ENCODE data around the gene FST. TPM values are rescaled to one million over a fixed set of nuclear protein-coding genes. Genes with fewer than 3 reads are reported as not detected.

Gene FST
- total and polyA plus RNA-seq, 2 donors from 2014 or later, result 0.45 to 2.7 TPM

DNA sequence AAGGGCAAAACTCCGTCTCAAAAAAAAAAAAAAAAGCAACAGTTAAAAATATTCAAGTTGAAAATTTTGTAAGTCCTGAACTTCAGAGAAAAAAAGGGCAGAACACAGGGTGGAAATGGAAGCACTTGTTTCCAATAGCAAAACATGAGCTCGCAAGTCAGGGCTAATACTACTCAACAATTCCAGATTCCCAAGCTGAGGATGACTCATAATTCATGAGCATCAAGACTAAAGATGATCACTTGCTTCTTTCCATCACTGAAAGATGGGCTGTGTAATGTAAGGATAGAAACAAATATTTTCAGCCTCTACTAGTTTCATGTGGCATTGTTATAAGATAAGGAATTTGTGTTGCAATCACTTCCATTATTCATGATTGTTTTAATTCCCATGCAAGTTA is 33.5 kb upstream of the FST start:
- FAIRE-seq, result no peak
- TF ChIP-seq, protein P1, sequence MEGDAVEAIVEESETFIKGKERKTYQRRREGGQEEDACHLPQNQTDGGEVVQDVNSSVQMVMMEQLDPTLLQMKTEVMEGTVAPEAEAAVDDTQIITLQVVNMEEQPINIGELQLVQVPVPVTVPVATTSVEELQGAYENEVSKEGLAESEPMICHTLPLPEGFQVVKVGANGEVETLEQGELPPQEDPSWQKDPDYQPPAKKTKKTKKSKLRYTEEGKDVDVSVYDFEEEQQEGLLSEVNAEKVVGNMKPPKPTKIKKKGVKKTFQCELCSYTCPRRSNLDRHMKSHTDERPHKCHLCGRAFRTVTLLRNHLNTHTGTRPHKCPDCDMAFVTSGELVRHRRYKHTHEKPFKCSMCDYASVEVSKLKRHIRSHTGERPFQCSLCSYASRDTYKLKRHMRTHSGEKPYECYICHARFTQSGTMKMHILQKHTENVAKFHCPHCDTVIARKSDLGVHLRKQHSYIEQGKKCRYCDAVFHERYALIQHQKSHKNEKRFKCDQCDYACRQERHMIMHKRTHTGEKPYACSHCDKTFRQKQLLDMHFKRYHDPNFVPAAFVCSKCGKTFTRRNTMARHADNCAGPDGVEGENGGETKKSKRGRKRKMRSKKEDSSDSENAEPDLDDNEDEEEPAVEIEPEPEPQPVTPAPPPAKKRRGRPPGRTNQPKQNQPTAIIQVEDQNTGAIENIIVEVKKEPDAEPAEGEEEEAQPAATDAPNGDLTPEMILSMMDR (IDR thresholded peaks at IDR 0.05; ENCODE audit: borderline replicate concordance, extremely low read depth, insufficient read depth), result no peak
- H3K36me3 ChIP-seq (ENCODE audit: control insufficient read depth in 2 of 3, insufficient read depth in 3 of 3, low read length in 3 of 3), result no peaks in the 10 kb centered on the region
- no peaks in the 10 kb centered on the region for H3K27me3 ChIP-seq (ENCODE audit: control insufficient read depth, insufficient read depth, low read length)
- no peaks in the 10 kb centered on the region for H3K9me3 ChIP-seq (ENCODE audit: control insufficient read depth in 2 of 3, insufficient read depth in 1 of 3, low read length in 3 of 3)
- H3K4me3 ChIP-seq (ENCODE audit: low read length in 3 of 3), result no peak overlapping the region
- no peak overlapping the region for H3K27ac ChIP-seq (ENCODE audit: low read depth in 2 of 2, low read length in 2 of 2)
- no peak for DNase-seq
- H3K4me1 ChIP-seq (ENCODE audit: control insufficient read depth in 2 of 3, insufficient read depth in 2 of 3, low read depth in 1 of 3, low read length in 3 of 3), result no peaks in the 10 kb centered on the region
- intact Hi-C loops (cut with DNase I), result no loop called here
- H3K9ac ChIP-seq (ENCODE audit: low read length in 3 of 3), result no peak overlapping the region

DNA sequence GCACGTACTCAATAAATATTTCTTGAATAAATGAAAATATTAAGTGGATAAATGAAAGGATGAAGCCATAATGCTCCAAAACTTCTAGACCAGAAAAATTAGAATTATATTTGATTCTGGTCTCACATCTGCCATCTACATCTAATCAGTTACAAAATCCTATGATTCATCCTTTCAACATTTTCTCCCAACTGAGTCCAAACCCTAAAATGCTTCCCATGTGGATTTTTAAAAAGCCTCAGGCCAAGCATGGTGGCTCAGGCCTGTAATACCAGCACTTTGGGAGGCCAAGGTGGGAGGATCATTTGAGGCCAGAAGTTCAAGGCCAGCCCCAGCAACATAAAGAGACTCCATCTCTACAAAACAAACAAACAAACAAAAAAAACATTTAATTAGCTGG is 31.6 kb upstream of the FST start:
- Histone ChIP-seq H3K27ac (ENCODE audit: low read depth in 2 of 2, low read length in 2 of 2) (no peak overlapping the region), H3K4me3 (ENCODE audit: low read length in 3 of 3) (no peak overlapping the region), H3K9ac (ENCODE audit: low read length in 3 of 3) (no peak overlapping the region), H3K4me1 (ENCODE audit: control insufficient read depth in 2 of 3, insufficient read depth in 2 of 3, low read depth in 1 of 3, low read length in 3 of 3) (no peaks in the 10 kb centered on the region), H3K36me3 (ENCODE audit: control insufficient read depth in 2 of 3, insufficient read depth in 3 of 3, low read length in 3 of 3) (no peaks in the 10 kb centered on the region), H3K9me3 (ENCODE audit: control insufficient read depth in 2 of 3, insufficient read depth in 1 of 3, low read length in 3 of 3) (no peaks in the 10 kb centered on the region), H3K27me3 (ENCODE audit: control insufficient read depth, insufficient read depth, low read length) (no peaks in the 10 kb centered on the region)
- DNase-seq (no peak), FAIRE-seq (no peak)
- TF ChIP-seq, protein P1 (IDR thresholded peaks at IDR 0.05; ENCODE audit: borderline replicate concordance, extremely low read depth, insufficient read depth), result no peak
- intact Hi-C loops (cut with DNase I), result no loop called here

DNA sequence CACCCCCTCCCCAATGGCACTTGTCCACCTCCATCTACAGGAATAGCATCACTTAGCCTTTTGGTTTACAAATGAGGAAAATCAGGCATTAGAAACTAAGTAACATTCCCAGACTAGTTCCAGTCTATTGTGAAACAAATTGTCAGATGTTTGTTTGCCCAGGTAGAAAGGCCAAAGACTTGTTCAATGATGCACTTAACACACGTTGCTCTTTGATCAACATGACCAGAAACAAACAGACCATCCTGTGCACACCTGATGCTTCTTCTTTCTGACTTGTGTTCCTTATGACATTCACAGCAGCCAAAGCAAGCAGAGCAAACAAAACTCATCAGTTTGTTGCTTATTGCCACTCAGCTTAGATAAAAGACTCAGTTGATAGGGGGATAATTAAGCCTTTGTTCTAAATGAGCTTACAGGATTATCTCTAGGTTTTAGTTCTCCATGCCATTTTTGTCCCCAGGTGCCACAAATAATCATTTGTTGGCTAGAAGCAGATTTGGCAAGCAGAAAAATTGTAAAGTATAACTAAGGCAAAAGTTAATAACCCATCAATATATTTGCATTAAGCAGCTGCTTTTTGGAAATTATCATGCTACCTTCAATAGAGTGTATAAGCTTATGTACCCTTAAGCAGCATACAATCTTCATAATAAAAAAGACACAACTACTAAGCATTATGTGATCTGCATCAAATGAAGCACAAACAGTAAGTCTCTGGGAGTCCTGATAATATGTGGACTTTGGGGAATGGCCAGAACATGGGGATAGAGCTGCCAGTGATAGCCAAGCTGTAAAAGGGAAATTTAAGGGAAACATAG is 26.3 kb upstream of the FST start:
- Histone ChIP-seq H3K27ac (ENCODE audit: low read depth in 2 of 2, low read length in 2 of 2) (no peak overlapping the region), H3K36me3 (ENCODE audit: control insufficient read depth in 2 of 3, insufficient read depth in 3 of 3, low read length in 3 of 3) (no peaks in the 10 kb centered on the region), H3K9me3 (ENCODE audit: control insufficient read depth in 2 of 3, insufficient read depth in 1 of 3, low read length in 3 of 3) (no peaks in the 10 kb centered on the region), H3K4me3 (ENCODE audit: low read length in 3 of 3) (no peak overlapping the region), H3K27me3 (ENCODE audit: control insufficient read depth, insufficient read depth, low read length) (no peaks in the 10 kb centered on the region), H3K4me1 (ENCODE audit: control insufficient read depth in 2 of 3, insufficient read depth in 2 of 3, low read depth in 1 of 3, low read length in 3 of 3) (no peaks in the 10 kb centered on the region), H3K9ac (ENCODE audit: low read length in 3 of 3) (no peak overlapping the region)
- TF ChIP-seq, protein P1 (IDR thresholded peaks at IDR 0.05; ENCODE audit: borderline replicate concordance, extremely low read depth, insufficient read depth), result no peak
- DNase-seq, result no peak
- intact Hi-C loops (cut with DNase I), result no loop called here
- FAIRE-seq, result no peak

DNA sequence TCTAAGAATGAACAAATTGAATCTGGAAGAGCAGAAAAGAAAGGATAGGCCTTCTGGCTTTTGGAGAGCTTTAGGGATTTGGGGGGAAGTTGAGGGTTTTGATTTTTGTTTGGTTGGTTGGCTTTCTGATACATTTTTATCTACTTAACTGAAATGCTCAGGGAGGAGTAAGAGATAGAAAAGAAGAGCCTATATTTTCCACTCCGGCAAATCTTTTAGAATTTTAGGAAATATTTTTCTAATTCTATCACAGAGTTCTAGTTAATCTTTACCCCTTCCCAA is 25.8 kb upstream of the FST start:
- Histone ChIP-seq H3K36me3 (ENCODE audit: control insufficient read depth in 2 of 3, insufficient read depth in 3 of 3, low read length in 3 of 3) (no peaks in the 10 kb centered on the region), H3K4me1 (ENCODE audit: control insufficient read depth in 2 of 3, insufficient read depth in 2 of 3, low read depth in 1 of 3, low read length in 3 of 3) (no peaks in the 10 kb centered on the region), H3K4me3 (ENCODE audit: low read length in 3 of 3) (no peak overlapping the region), H3K9ac (ENCODE audit: low read length in 3 of 3) (no peak overlapping the region), H3K9me3 (ENCODE audit: control insufficient read depth in 2 of 3, insufficient read depth in 1 of 3, low read length in 3 of 3) (no peaks in the 10 kb centered on the region), H3K27me3 (ENCODE audit: control insufficient read depth, insufficient read depth, low read length) (no peaks in the 10 kb centered on the region), H3K27ac (ENCODE audit: low read depth in 2 of 2, low read length in 2 of 2) (no peak overlapping the region)
- FAIRE-seq (no peak), DNase-seq (no peak)
- TF ChIP-seq, protein P1 (IDR thresholded peaks at IDR 0.05; ENCODE audit: borderline replicate concordance, extremely low read depth, insufficient read depth), result no peak
- intact Hi-C loops (cut with DNase I), result no loop called here

Measured in kidney (tissue), 14 donors.